GM19099 (cell line): ENCODE measurements around the gene PI4KB.

ENCODE experiments used
- POLR2A ChIP-seq: IDR thresholded peaks from 3 replicates; pipeline ENCODE4 v1.6.1; 2011; ENCODE audit warnings: low read depth; ENCODE audit not compliant: insufficient read length; ENCODE audit errors: extremely low read depth

The PI4KB gene

GRCh38 chr1:151325646-151326429 is 1.4 kb downstream of the PI4KB start:
- no peak for TF ChIP-seq POLR2A

GRCh38 chr1:151325231-151325630 is 2.0 kb downstream of the PI4KB start:
- TF ChIP-seq POLR2A: no peak

- no peak for TF ChIP-seq POLR2A
These were observed 2.8 kb downstream of the PI4KB start for GRCh38 chr1:151324390-151324930.

- no peak for TF ChIP-seq POLR2A
These were observed 8.2 kb downstream of the PI4KB start for GRCh38 chr1:151318975-151319374.

- no peak for TF ChIP-seq POLR2A
These were observed 11.5 kb downstream of the PI4KB start for GRCh38 chr1:151315565-151316235.

GRCh38 chr1:151314137-151314875 is 12.9 kb downstream of the PI4KB start:
- TF ChIP-seq POLR2A: no peak

GRCh38 chr1:151313501-151313900 is 13.7 kb downstream of the PI4KB start:
- no peak for TF ChIP-seq POLR2A

- no peak for TF ChIP-seq POLR2A
These were observed 14.4 kb downstream of the PI4KB start for GRCh38 chr1:151312826-151313225.

GRCh38 chr1:151312411-151312810 is 14.8 kb downstream of the PI4KB start:
- TF ChIP-seq POLR2A: no peak

- no peak for TF ChIP-seq POLR2A
These were observed 15.5 kb downstream of the PI4KB start for GRCh38 chr1:151311589-151312331.

GRCh38 chr1:151311011-151311410 is 16.2 kb downstream of the PI4KB start:
- no peak for TF ChIP-seq POLR2A

- TF ChIP-seq POLR2A: no peak
These were observed 17.3 kb downstream of the PI4KB start for GRCh38 chr1:151309811-151310323.

GRCh38 chr1:151294742-151295462 is 32.3 kb downstream of the PI4KB start:
- TF ChIP-seq POLR2A: no peak

- no peak for TF ChIP-seq POLR2A
These were observed 34.1 kb downstream of the PI4KB start for GRCh38 chr1:151293093-151293492.
